SK-N-SH (cell line): ENCODE measurements around the gene DGUOK. TPM values are rescaled to one million over a fixed set of nuclear protein-coding genes. Genes with fewer than 3 reads are reported as not detected.

ENCODE experiments used
- CTCF ChIA-PET: fragments of 300-600, 350-600 bp; formaldehyde crosslinking; extraction: SDS; loops from one replicate; lab custom pipeline; 2021; lab: Yijun Ruan, JAX
- POLR2A ChIA-PET: fragments of 350-600 bp; sonication (Branson Sonifier 250); formaldehyde crosslinking; extraction: SDS; loops from one replicate; lab custom pipeline; 2020; ENCODE audit warnings: antibody characterized with exemption, inconsistent platforms; lab: Yijun Ruan, JAX
- DNase-seq: peaks from one replicate; pipeline ENCODE4 v3.0.0; 2012
- H2AFZ ChIP-seq: fragments of 200-600 bp; sonication (generic); 2 replicates; pipeline ENCODE4 v1.8.1; 2016; ENCODE audit warnings: antibody characterized with exemption, mild to moderate bottlenecking, low read depth
- H3F3A ChIP-seq: fragments of 200-600 bp; sonication (generic); replicated peaks from 2 replicates; pipeline ENCODE3; 2016; ENCODE audit warnings: antibody characterized with exemption, mild to moderate bottlenecking; ENCODE audit not compliant: insufficient read depth
- H3K27ac ChIP-seq, 2 experiments: fragments of 200-500 bp in 1 of 2; fragments of 200-600 bp in 1 of 2; sonication (Bioruptor generic) in 1 of 2; sonication (generic), shearing (Covaris generic) in 1 of 2; 2 replicates each; pipeline versions ENCODE4 v1.5.1 to v1.6.1; 2014 to 2016; ENCODE audit warnings: low read depth in 2 of 2, inconsistent platforms in 1 of 2, low read length in 1 of 2, mild to moderate bottlenecking in 1 of 2, mixed read lengths in 1 of 2
- H3K27me3 ChIP-seq: fragments of 200-600 bp; sonication (generic), shearing (Covaris generic); 2 replicates; pipeline ENCODE4 v1.6.1; 2016; ENCODE audit warnings: mixed run types; ENCODE audit not compliant: insufficient read depth
- H3K36me3 ChIP-seq, 2 experiments: fragments of 200-500 bp in 1 of 2; fragments of 200-600 bp in 1 of 2; sonication (Bioruptor generic) in 1 of 2; sonication (generic) in 1 of 2; replicated peaks in 1 of 2; 2 replicates each; pipeline versions ENCODE3 to v1.5.1; 2014 to 2016; ENCODE audit warnings: low read length in 1 of 2, mild to moderate bottlenecking in 1 of 2; ENCODE audit not compliant: insufficient read depth in 2 of 2, control insufficient read depth in 1 of 2
- H3K4me1 ChIP-seq, 2 experiments: fragments of 200-500 bp in 1 of 2; fragments of 200-600 bp in 1 of 2; sonication (Bioruptor generic) in 1 of 2; sonication (generic), shearing (Covaris generic) in 1 of 2; 2 replicates each; pipeline versions ENCODE4 v1.5.1 to v1.6.1; 2014 to 2016; ENCODE audit warnings: low read depth in 1 of 2, low read length in 1 of 2, mixed run types in 1 of 2; ENCODE audit not compliant: insufficient read depth in 2 of 2, control insufficient read depth in 1 of 2
- H3K4me2 ChIP-seq: fragments of 200-600 bp; sonication (generic), shearing (Covaris generic); 2 replicates; pipeline ENCODE4 v1.6.1; 2017; ENCODE audit warnings: mixed run types
- H3K4me3 ChIP-seq, 2 experiments: fragments of 200-500 bp in 1 of 2; fragments of 200-600 bp in 1 of 2; sonication (Bioruptor generic) in 1 of 2; sonication (generic), shearing (Covaris generic) in 1 of 2; 2 replicates each; pipeline versions ENCODE4 v1.5.1 to v1.8.1; 2014 to 2016; ENCODE audit warnings: low read depth in 2 of 2, inconsistent platforms in 1 of 2, low read length in 1 of 2, mild to moderate bottlenecking in 1 of 2, mixed read lengths in 1 of 2, moderate library complexity in 1 of 2
- H3K79me2 ChIP-seq: fragments of 200-600 bp; sonication (generic); 2 replicates; pipeline ENCODE4 v1.8.1; 2017; ENCODE audit warnings: mild to moderate bottlenecking; ENCODE audit not compliant: insufficient read depth
- H3K9ac ChIP-seq: fragments of 200-600 bp; sonication (generic); 2 replicates; pipeline ENCODE4 v1.6.1; 2017; ENCODE audit warnings: mixed run types
- H3K9me2 ChIP-seq: fragments of 200-600 bp; sonication (generic); 2 replicates; pipeline ENCODE4 v1.6.1; 2017; ENCODE audit warnings: mixed run types
- H3K9me3 ChIP-seq: fragments of 200-600 bp; sonication (generic); 2 replicates; pipeline ENCODE4 v1.6.1; 2017; ENCODE audit warnings: mixed run types, mild to moderate bottlenecking, moderate library complexity
- H4K20me1 ChIP-seq: fragments of 200-600 bp; sonication (generic); 2 replicates; pipeline ENCODE4 v1.6.1; 2017; ENCODE audit warnings: mild to moderate bottlenecking, mixed run types; ENCODE audit not compliant: insufficient read depth
- CHD2 ChIP-seq: fragments of 150-350 bp; IDR thresholded peaks from 2 replicates; pipeline ENCODE4 v1.6.1; 2018; ENCODE audit warnings: low read length; ENCODE audit not compliant: partially characterized antibody
- ELF1 ChIP-seq: IDR thresholded peaks from 2 replicates; pipeline ENCODE4 v1.4.0; 2012
- FOSL2 ChIP-seq: IDR thresholded peaks from 2 replicates; pipeline ENCODE4 v1.4.0; 2012; ENCODE audit warnings: low read depth, mild to moderate bottlenecking, moderate library complexity, borderline replicate concordance
- GABPA ChIP-seq: IDR thresholded peaks from 2 replicates; pipeline ENCODE4 v1.4.0; 2012; ENCODE audit warnings: low read depth, mild to moderate bottlenecking
- GATA2 ChIP-seq: sonication (generic); formaldehyde crosslinking; IDR thresholded peaks from 2 replicates; pipeline ENCODE4 v1.5.0; 2020; ENCODE audit warnings: mild to moderate bottlenecking, missing genetic modification reagents
- JUND ChIP-seq: IDR thresholded peaks from 2 replicates; pipeline ENCODE4 v1.4.0; 2012
- MAX ChIP-seq: IDR thresholded peaks from 2 replicates; pipeline ENCODE4 v1.4.0; 2012; ENCODE audit warnings: low read depth
- MEF2A ChIP-seq: IDR thresholded peaks from 2 replicates; pipeline ENCODE4 v1.4.0; 2012; ENCODE audit warnings: low read depth, borderline replicate concordance
- MXI1 ChIP-seq: IDR thresholded peaks from 2 replicates; pipeline ENCODE4 v1.6.1; 2012; ENCODE audit warnings: mild to moderate bottlenecking, low read depth, low read length, improper control_type of control experiment
- NRF1 ChIP-seq: IDR thresholded peaks from 2 replicates; pipeline ENCODE4 v1.6.1; 2012; ENCODE audit warnings: low read depth, mild to moderate bottlenecking, low read length
- PBX3 ChIP-seq: IDR thresholded peaks from 2 replicates; pipeline ENCODE4; 2012
- POLR2AphosphoS5 ChIP-seq: IDR thresholded peaks from 2 replicates; pipeline ENCODE4 v1.6.1; 2012; ENCODE audit warnings: low read depth, low read length
- RCOR1 ChIP-seq: fragments of 150-350 bp; IDR thresholded peaks from 2 replicates; pipeline ENCODE4 v1.6.1; 2017; ENCODE audit warnings: antibody characterized with exemption, low read length
- TAF1 ChIP-seq: IDR thresholded peaks from 2 replicates; pipeline ENCODE4 v1.6.1; 2012; ENCODE audit warnings: low read depth, mild to moderate bottlenecking, low read length, moderate library complexity, borderline replicate concordance
- TEAD4 ChIP-seq: IDR thresholded peaks from 2 replicates; pipeline ENCODE4 v1.4.0; 2012; ENCODE audit warnings: mild to moderate bottlenecking, borderline replicate concordance; ENCODE audit not compliant: insufficient read depth
- WGBS: methylation state at CpG from one replicate; pipeline ENCODE4 v1.1.6; 2017; ENCODE audit warnings: low lambda C conversion rate; 5-methylcytosine and 5-hydroxymethylcytosine counted together
- polyA plus RNA-seq, 3 experiments: library from polyadenylated mRNA; depleted of rRNA; stranded (reverse); fragments of >200 nt; gene quantifications; 2 replicates each; pipeline ENCODE4 v1.2.3, GENCODE V29; 2012

The DGUOK gene
- polyA plus RNA-seq, 1 of the 3 experiments (the other 2 are of a cell fraction), result 122 TPM

- no peaks in the 10 kb centered on the region for H3K9me2 ChIP-seq
- H3K79me2 ChIP-seq, result no peaks in the 10 kb centered on the region; the same call in 1 of the 2 replicates
- 7% methylated on average over 25 of the region's 68 CpGs for WGBS
- peak overlapping the region; percentile 67; the same call in 1 of the 2 replicates for H2AFZ ChIP-seq
- DNase-seq, result peak; percentile 98
- peak overlapping the region; percentile 49 to 61; a peak in 2 of 4 replicates for H3K27ac ChIP-seq
- H3K36me3 ChIP-seq, result peaks cover 0 to 15% of the 10 kb centered on the region in 2 experiments
- H3K4me1 ChIP-seq, result peaks cover 27 to 47% of the 10 kb centered on the region in 2 experiments; a peak in 3 of 4 replicates
- H3K4me3 ChIP-seq, result peak overlapping the region; percentile 62 to 84
- H4K20me1 ChIP-seq, result peaks cover 40% of the 10 kb centered on the region
- peak overlapping the region; percentile 82 for H3K4me2 ChIP-seq
- CTCF ChIA-PET, result interaction anchor here (1.1 to 1.7 kb wide), 5 partner anchors 14 to 146 kb away, joined by 3 to 5 read pairs (median 4); partner anchors contain the start of gene BOLA3
- POLR2A ChIA-PET, result interaction anchor here (0.9 to 1.9 kb wide), 3 partner anchors 15 to 26 kb away, joined by 3 to 11 read pairs (median 4); no protein-coding TSS in a partner anchor
- H3K9me3 ChIP-seq, result no peaks in the 10 kb centered on the region
- TF ChIP-seq GATA2 (CRISPR knock-in tag) (peak; percentile 26; the same call in 1 of the 2 replicates), MXI1 (peak; percentile 38; the same call in 1 of the 2 replicates), GABPA (no peak), MAX (0 out of 2 replicates have a peak, but pooled peaks have one; percentile 11), RCOR1 (peak; percentile 22; the same call in 1 of the 2 replicates), TAF1 (0 out of 2 replicates have a peak, but pooled peaks have one; percentile 24)
- no peaks in the 10 kb centered on the region for H3K27me3 ChIP-seq
- H3K9ac ChIP-seq, result peak overlapping the region; percentile 53
- H3F3A ChIP-seq, result no peaks in the 10 kb centered on the region
These were observed 76.1 kb downstream of the DGUOK start for GRCh38 chr2:74002505-74003421.

- Histone ChIP-seq H3F3A (no peaks in the 10 kb centered on the region), H4K20me1 (peaks cover 31% of the 10 kb centered on the region), H3K4me2 (peak overlapping the region; percentile 82; the same call in 1 of the 2 replicates), H3K27ac (0 out of 4 replicates have a peak overlapping the region, but pooled peaks of 1 of the 2 experiments have one; percentile 61), H3K9ac (no peak overlapping the region), H3K79me2 (no peaks in the 10 kb centered on the region; the same call in 1 of the 2 replicates), H2AFZ (no peak overlapping the region), H3K27me3 (no peaks in the 10 kb centered on the region), H3K36me3 (peaks cover 0 to 17% of the 10 kb centered on the region in 2 experiments), H3K9me2 (no peaks in the 10 kb centered on the region), H3K9me3 (no peaks in the 10 kb centered on the region), H3K4me1 (peaks cover 27 to 51% of the 10 kb centered on the region in 2 experiments; a peak in 3 of 4 replicates), H3K4me3 (peak overlapping the region in 1 of 2 experiments; percentile 62; a peak in 3 of 4 replicates)
- ChIA-PET POLR2A (no interaction called here), CTCF (interaction anchor here (0.9 to 1.8 kb wide), 6 partner anchors 13 to 179 kb away, joined by 3 to 6 read pairs (median 4); no protein-coding TSS in a partner anchor)
- TF ChIP-seq POLR2AphosphoS5 (no peak), FOSL2 (no peak), MXI1 (no peak), TAF1 (no peak), ELF1 (no peak), TEAD4 (no peak), JUND (no peak), MAX (no peak), CHD2 (no peak), NRF1 (no peak), GABPA (no peak), PBX3 (no peak), MEF2A (no peak), RCOR1 (no peak)
- 29% methylated on average over 12 of the region's 16 CpGs for WGBS
- DNase-seq, result peak; percentile 55
These were observed 77.0 kb downstream of the DGUOK start for GRCh38 chr2:74003494-74004211.
